Islet of Langerhans (tissue), 1 donor: ENCODE measurements around the gene ZNF784.

Experiments
- FAIRE-seq: peaks from one replicate; lab custom pipeline; 2011; peaks lifted over from hg19 to GRCh38; lab: Jason Lieb, UNC

Gene ZNF784

GRCh38 chr19:55618426-55618825, 5.9 kb downstream of the ZNF784 start:
- FAIRE-seq, result no peak

- no peak for FAIRE-seq
Observed at GRCh38 chr19:55617426-55617825, 6.9 kb downstream of the ZNF784 start.

GRCh38 chr19:55616395-55616875, 7.9 kb downstream of the ZNF784 start:
- FAIRE-seq, result no peak

- no peak for FAIRE-seq
Observed at GRCh38 chr19:55615543-55616394, 8.6 kb downstream of the ZNF784 start.

- FAIRE-seq, result no peak
Observed at GRCh38 chr19:55614711-55615542, 9.4 kb downstream of the ZNF784 start.

- no peak for FAIRE-seq
Observed at GRCh38 chr19:55613930-55614710, 10.2 kb downstream of the ZNF784 start.

GRCh38 chr19:55613396-55613795, 11.0 kb downstream of the ZNF784 start:
- FAIRE-seq, result no peak

- no peak for FAIRE-seq
Observed at GRCh38 chr19:55611983-55612645, 12.3 kb downstream of the ZNF784 start.

GRCh38 chr19:55611300-55611982, 12.9 kb downstream of the ZNF784 start:
- FAIRE-seq, result no peak

- no peak for FAIRE-seq
Observed at GRCh38 chr19:55609326-55609725, 15.0 kb downstream of the ZNF784 start.

GRCh38 chr19:55606817-55607216, 17.5 kb downstream of the ZNF784 start:
- FAIRE-seq, result no peak

- no peak for FAIRE-seq
Observed at GRCh38 chr19:55606471-55606787, 17.9 kb downstream of the ZNF784 start.

- no peak for FAIRE-seq
Observed at GRCh38 chr19:55605637-55606470, 18.5 kb downstream of the ZNF784 start, which contains the start of gene ZNF865. ZNF865 (plus strand) TSS chr19:55605647; CDS start chr19:55613619, 7,972 bp downstream.

- FAIRE-seq, result no peak
Observed at GRCh38 chr19:55605207-55605636, 19.1 kb downstream of the ZNF784 start.

GRCh38 chr19:55603581-55604292, 20.6 kb downstream of the ZNF784 start:
- FAIRE-seq, result no peak

GRCh38 chr19:55603115-55603514, 21.3 kb downstream of the ZNF784 start:
- FAIRE-seq, result no peak

GRCh38 chr19:55602104-55603001, 22.0 kb downstream of the ZNF784 start:
- no peak for FAIRE-seq

- no peak for FAIRE-seq
Observed at GRCh38 chr19:55601084-55601483, 23.3 kb downstream of the ZNF784 start.

GRCh38 chr19:55600662-55601028, 23.7 kb downstream of the ZNF784 start:
- FAIRE-seq, result no peak
